Endothelial cell (in vitro differentiated cells): ENCODE results near the gene TMEM185B. TPM values are rescaled to one million over a fixed set of nuclear protein-coding genes. Genes with fewer than 3 reads are reported as not detected.

Experiments used
- DNase-seq: peaks from one replicate; pipeline ENCODE4 v3.0.0; 2021; ENCODE audit warnings: low spot score
- H3K27ac Mint-ChIP-seq: one replicate; pipeline ENCODE4 v1.8.0; 2021; ENCODE audit warnings: mixed read lengths, inconsistent platforms; ENCODE audit not compliant: unreplicated experiment
- H3K27me3 Mint-ChIP-seq: one replicate; pipeline ENCODE4 v1.8.0; 2021; ENCODE audit warnings: mild to moderate bottlenecking, moderate library complexity, mixed read lengths, inconsistent platforms; ENCODE audit not compliant: unreplicated experiment
- H3K36me3 Mint-ChIP-seq: one replicate; pipeline ENCODE4 v1.8.0; 2021; ENCODE audit warnings: mild to moderate bottlenecking, low read depth, mixed read lengths, inconsistent platforms; ENCODE audit not compliant: unreplicated experiment
- H3K4me1 Mint-ChIP-seq: one replicate; pipeline ENCODE4 v1.8.0; 2021; ENCODE audit warnings: mild to moderate bottlenecking, mixed read lengths, inconsistent platforms; ENCODE audit not compliant: unreplicated experiment
- H3K4me3 Mint-ChIP-seq: one replicate; pipeline ENCODE4 v1.8.0; 2021; ENCODE audit warnings: mild to moderate bottlenecking, mixed read lengths, inconsistent platforms; ENCODE audit not compliant: unreplicated experiment
- H3K9me3 Mint-ChIP-seq: one replicate; pipeline ENCODE4 v1.8.0; 2021; ENCODE audit warnings: mixed read lengths, inconsistent platforms; ENCODE audit not compliant: unreplicated experiment
- CTCF ChIP-seq: fragments of 200-600 bp; sonication (generic); IDR thresholded peaks from one replicate; pipeline ENCODE4 v1.5.0; 2021; ENCODE audit warnings: antibody characterized with exemption; ENCODE audit not compliant: unreplicated experiment
- total RNA-seq: library from RNA; stranded (reverse); fragmentation: NEBNext Ultra II Directional; extraction: Animal tissue kit (Norgen Biotek cat#: 25700); gene quantifications from one replicate; pipeline ENCODE4 v1.2.1, GENCODE V29; 2021; ENCODE audit not compliant: unreplicated experiment

Gene TMEM185B
- total RNA-seq, 1 donor from 2014 or later, result 38.4 TPM

- no peak for DNase-seq
- no peak for TF ChIP-seq CTCF
- Mint-ChIP-seq H3K4me1 (peaks cover 66% of the 10 kb centered on the region), H3K27ac (peak overlapping the region; percentile 4), H3K36me3 (peaks cover 53% of the 10 kb centered on the region), H3K4me3 (peak overlapping the region; percentile 99), H3K27me3 (peaks cover 20% of the 10 kb centered on the region), H3K9me3 (no peaks in the 10 kb centered on the region)
Observed at GRCh38 chr2:120255986-120256650, 32.9 kb upstream of the TMEM185B start.

GRCh38 chr2:120255071-120255470 is 31.9 kb upstream of the TMEM185B start:
- peaks cover 69% of the 10 kb centered on the region for H3K4me1 Mint-ChIP-seq
- no peak for DNase-seq
- peaks cover 54% of the 10 kb centered on the region for H3K36me3 Mint-ChIP-seq
- peak overlapping the region; percentile 11 for H3K27ac Mint-ChIP-seq
- no peak for TF ChIP-seq CTCF
- H3K4me3 Mint-ChIP-seq, result peak overlapping the region; percentile 99
- no peaks in the 10 kb centered on the region for H3K9me3 Mint-ChIP-seq
- H3K27me3 Mint-ChIP-seq, result peaks cover 18% of the 10 kb centered on the region

- TF ChIP-seq CTCF, result no peak
- H3K9me3 Mint-ChIP-seq, result no peaks in the 10 kb centered on the region
- peak overlapping the region; percentile 99 for H3K4me3 Mint-ChIP-seq
- H3K27me3 Mint-ChIP-seq, result peaks cover 18% of the 10 kb centered on the region
- peak overlapping the region; percentile 80 for H3K27ac Mint-ChIP-seq
- peaks cover 72% of the 10 kb centered on the region for H3K4me1 Mint-ChIP-seq
- DNase-seq, result no peak
- H3K36me3 Mint-ChIP-seq, result peaks cover 55% of the 10 kb centered on the region
Observed at GRCh38 chr2:120254178-120254577, 31.0 kb upstream of the TMEM185B start.

- Mint-ChIP-seq H3K27ac (peak overlapping the region; percentile 80), H3K4me3 (peak overlapping the region; percentile 99), H3K9me3 (no peaks in the 10 kb centered on the region), H3K4me1 (peaks cover 66% of the 10 kb centered on the region), H3K36me3 (peaks cover 46% of the 10 kb centered on the region), H3K27me3 (peaks cover 18% of the 10 kb centered on the region)
- TF ChIP-seq CTCF, result no peak
- DNase-seq, result peak; percentile 75
Observed at GRCh38 chr2:120253021-120253882, 30.1 kb upstream of the TMEM185B start.
